KOPT-K1 (cell line): ENCODE data around the gene PIERCE2.
"Not testable (repeated sequence)": the region's sequence is repeated elsewhere in the genome, so short reads cannot be mapped to it uniquely, and the experiment has no call there.

Experiments used
- H3K27ac ChIP-seq: fragments of 200-600 bp; sonication (generic); 2 replicates; pipeline ENCODE4 v1.5.1; 2016; ENCODE audit warnings: antibody characterized with exemption, mild to moderate bottlenecking, low read depth, low read length; ENCODE audit not compliant: poor library complexity, severe bottlenecking
- H3K36me3 ChIP-seq: fragments of 200-600 bp; sonication (generic); 2 replicates; pipeline ENCODE4 v1.5.1; 2017; ENCODE audit warnings: antibody characterized with exemption, mild to moderate bottlenecking, low read length, moderate library complexity; ENCODE audit not compliant: insufficient read depth
- H3K9me3 ChIP-seq: fragments of 200-600 bp; sonication (generic); 2 replicates; pipeline ENCODE4 v1.5.1; 2017; ENCODE audit warnings: antibody characterized with exemption, low read length, mild to moderate bottlenecking; ENCODE audit not compliant: insufficient read depth, poor library complexity, severe bottlenecking

PIERCE2 gene, protein sequence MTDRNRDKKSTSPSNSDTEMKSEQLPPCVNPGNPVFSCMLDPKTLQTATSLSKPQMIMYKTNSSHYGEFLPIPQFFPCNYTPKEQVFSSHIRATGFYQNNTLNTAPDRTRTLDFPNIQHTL

DNA sequence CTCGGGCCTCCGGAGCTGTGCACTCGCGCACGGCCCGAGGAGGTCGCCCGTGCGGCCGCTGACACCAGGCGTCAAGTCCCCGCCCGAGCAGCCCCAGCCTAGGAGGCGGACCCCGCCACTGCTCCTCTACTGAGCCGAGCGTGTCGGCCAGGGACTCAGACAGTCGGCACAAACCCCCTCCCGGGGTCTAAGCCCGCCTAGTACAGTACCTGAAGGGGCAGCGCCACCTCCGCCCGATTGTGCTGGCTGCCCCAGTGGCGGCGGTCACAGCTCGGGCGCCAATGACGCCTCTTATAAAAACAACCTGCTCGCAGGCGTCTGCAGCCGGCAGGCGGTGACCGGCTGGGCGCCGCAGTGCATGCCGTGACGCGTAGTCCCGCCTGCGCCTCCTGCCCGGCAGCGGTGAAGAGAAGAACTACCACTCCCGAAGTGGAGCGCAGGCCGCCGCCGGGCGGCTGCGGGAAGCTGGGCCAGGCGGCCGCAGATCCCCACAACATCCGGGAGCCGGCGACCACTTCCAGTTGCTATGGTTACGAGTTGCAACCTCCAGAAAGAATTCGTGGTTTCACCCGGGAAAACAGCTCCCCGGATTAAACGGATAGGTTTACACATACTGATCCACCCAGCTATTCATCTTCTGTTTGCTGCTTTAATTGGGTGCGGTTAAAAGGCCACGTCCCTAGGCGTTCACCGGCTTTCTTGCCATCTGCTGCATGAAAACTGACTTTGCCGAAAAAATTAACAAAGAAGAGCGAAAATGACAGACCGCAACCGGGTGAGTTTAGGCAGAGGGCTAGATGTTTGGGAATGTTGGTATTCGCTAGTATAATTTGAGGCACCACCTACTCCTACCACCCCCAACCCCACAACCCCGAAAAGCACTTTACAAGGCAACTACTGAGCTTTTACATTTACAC is at the start of gene PIERCE2, which contains the start of gene CCPG1:
PIERCE2 (plus strand) TSS at position 484 of the 917 bp plus-strand sequence; CDS start at position 758, 274 bp downstream.
CCPG1 (minus strand) TSS at position 348 of the 917 bp plus-strand sequence. CDS start 18,935 bp downstream, outside the sequence.
- Histone ChIP-seq H3K36me3 (no peaks in the 10 kb centered on the region), H3K9me3 (no peaks in the 10 kb centered on the region), H3K27ac (no peak within 1 kb of the TSS)

DNA sequence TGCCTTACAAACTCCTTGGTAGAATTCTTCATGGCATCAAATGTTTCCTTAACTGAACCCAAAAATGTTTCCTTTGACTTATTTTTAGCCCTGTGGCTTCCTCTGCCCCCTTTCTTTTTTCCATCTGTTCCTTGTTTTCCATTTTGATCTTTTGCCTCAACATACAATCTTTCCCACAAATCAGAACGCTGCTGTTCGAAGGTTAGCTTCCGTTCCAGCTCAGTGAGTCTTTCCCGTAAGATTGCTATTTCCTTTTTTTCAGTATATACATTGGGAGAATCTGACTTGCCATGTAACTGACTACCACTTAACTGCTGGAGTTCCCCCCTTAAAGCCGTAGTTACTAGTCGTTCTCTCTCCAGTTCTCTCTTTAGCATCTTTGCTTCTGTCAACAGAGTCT is 48.0 kb upstream of the PIERCE2 start:
- no peaks in the 10 kb centered on the region for H3K9me3 ChIP-seq
- peaks cover 18% of the 10 kb centered on the region for H3K36me3 ChIP-seq
- H3K27ac ChIP-seq, result no peak overlapping the region

DNA sequence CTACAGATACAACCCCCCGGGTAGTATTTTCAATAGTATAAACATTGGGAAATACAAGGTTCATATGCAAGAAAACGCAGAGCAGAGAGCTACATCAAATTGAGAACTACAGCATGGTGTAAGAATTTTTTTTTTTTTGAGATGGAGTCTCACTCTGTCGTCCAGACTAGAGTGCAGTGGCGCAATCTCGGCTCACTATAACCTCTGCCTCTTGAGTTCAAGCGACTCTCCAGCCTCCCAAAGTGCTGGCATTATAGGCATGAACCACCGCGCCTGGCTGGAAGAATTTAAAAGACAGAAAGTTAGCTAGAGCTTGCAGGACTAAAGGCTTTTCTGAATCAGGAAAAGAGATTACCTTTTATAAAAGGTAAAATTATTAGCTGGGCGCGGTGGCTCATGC is 47.2 kb upstream of the PIERCE2 start:
- Histone ChIP-seq H3K9me3 (no peaks in the 10 kb centered on the region), H3K36me3 (peaks cover 10% of the 10 kb centered on the region; the same call in 1 of the 2 replicates), H3K27ac (no peak overlapping the region)

DNA sequence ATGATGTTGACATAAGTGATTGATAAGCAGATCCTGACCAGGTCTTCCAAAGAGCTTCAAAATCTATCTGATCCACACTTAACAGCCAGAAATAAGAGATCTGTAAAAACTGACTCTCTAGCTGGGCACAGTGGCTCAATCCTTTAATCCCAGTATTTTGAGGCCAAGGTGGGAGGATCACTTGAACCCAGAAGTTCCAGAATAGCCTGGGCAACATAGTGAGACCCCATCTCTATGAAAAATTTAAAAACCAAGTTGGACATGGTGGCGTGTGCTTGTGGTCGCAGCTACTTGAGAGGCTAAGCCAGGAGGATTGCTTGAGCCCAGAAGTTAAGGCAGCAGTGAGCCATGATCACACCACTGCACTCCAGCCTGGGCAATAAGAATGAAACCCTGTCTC is 45.7 kb upstream of the PIERCE2 start:
- H3K27ac ChIP-seq, result no peak overlapping the region
- H3K36me3 ChIP-seq, result no peaks in the 10 kb centered on the region
- H3K9me3 ChIP-seq, result no peaks in the 10 kb centered on the region

DNA sequence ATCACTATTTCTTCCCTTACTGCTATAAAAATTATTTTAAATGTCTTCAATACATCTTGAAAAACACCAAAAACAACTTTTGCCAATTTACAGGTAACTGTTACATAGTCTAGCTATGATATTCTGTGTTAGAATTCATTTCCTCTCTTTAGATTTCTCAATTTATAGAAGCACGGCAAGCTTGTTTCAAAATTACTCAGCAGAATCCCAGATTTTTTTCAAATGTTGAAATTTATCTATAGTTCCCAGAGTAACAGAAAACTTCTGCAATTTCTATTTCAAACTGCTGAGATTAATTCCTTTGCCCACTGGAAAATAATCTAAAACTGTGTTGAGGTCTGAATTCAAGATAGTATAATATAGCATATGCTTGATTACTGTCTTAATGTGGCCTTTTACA is 41.3 kb upstream of the PIERCE2 start:
- Histone ChIP-seq H3K36me3 (no peaks in the 10 kb centered on the region), H3K9me3 (no peaks in the 10 kb centered on the region), H3K27ac (no peak overlapping the region)

DNA sequence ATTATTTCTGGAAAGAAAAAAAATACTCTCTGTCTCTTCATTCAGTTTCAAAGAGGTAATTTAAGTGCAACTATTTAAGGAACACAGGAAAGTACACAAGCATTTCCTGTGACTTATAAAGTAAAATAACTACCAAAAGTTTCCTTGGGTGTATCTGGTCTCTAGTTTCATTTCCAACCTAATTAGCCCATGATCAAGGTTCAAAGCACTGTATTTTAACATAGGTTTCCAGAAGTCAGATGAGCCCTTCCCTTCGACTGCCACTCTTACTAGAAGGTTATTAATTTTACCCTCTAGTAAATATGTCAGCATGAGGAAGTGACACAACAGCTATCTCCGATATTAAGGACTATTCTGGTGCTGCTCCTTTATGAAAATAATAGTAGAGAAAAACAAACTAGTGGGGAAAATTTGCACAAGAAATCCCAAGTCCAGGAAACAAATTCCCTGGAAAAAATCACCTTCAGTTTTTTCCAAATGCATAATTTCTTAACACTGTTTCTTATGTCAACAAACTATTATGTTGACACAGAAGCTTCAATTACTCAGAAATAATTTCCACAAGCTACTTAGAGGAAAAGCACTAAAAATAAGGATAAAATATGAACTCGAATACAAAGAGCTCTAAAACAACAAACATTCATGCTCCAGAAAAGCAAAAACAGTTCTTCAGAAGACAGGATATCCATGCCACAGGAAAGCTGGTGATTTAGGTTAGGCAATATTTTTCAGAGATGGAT is 35.4 kb upstream of the PIERCE2 start:
- Histone ChIP-seq H3K27ac (no peak overlapping the region), H3K36me3 (no peaks in the 10 kb centered on the region)

DNA sequence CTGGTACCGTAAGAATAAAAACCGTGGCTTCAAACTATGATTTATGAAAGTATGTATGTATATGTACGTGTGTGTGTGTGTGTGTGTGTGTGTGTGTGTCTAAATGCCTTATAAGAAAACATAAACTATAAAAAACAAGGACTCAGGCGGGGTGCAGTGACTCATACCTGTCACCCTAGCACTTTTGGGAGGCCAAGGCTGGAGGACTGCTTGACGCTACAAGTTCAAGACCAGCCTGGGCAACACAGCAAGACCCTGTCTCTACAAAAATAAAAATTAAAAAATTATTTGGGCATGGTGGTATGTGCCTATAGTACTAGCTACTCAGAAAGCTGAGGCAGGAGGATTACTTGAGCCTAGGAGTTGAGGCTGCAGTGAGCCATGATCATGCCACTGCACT is 29.2 kb upstream of the PIERCE2 start:
- Histone ChIP-seq H3K9me3 (no peaks in the 10 kb centered on the region), H3K27ac (no peak overlapping the region), H3K36me3 (no peaks in the 10 kb centered on the region)

More for the DNA sequence above, 35.4 kb upstream of the PIERCE2 start:
- H3K9me3 ChIP-seq, result no peaks in the 10 kb centered on the region

DNA sequence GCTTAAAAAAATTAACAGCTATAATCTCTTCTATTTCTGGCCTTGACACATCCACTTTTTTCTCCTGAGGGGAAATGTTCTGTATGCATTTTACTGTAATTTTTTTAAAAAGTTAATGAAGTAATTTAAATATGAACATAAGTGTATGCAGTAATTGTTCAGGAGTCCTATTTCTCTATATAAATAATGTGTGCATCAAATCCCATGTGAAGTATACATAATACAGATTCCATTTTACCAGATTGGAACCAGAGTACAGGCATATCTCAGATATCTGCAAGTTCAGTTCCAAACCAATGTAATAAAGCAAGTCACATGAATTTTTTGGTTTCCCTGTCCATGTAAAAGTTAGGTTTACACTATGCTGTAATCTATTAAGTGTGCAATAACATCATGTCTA is 26.7 kb upstream of the PIERCE2 start:
- H3K9me3 ChIP-seq, result no peaks in the 10 kb centered on the region
- H3K27ac ChIP-seq, result no peak overlapping the region
- H3K36me3 ChIP-seq, result no peaks in the 10 kb centered on the region

DNA sequence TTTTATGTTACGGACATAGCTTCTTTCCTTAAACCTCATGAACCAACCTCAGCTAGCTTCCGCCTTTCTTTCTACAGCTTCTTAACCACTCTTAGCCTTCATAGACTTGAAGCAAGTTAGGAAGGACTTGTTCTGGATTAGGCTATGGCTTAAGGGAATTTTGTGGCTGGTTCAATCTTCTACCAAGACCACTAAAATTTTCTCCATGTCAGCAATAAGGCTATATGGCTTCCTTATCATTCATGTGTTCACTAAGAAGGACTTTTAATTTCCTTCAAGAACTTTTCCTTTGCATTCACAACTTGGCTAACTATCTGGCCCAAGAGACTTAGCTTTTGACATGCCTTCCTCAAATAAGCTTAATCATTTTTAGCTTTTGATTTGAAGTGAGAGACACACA is 24.6 kb upstream of the PIERCE2 start:
- H3K27ac ChIP-seq, result no peak overlapping the region
- no peaks in the 10 kb centered on the region for H3K36me3 ChIP-seq
- no peaks in the 10 kb centered on the region for H3K9me3 ChIP-seq

DNA sequence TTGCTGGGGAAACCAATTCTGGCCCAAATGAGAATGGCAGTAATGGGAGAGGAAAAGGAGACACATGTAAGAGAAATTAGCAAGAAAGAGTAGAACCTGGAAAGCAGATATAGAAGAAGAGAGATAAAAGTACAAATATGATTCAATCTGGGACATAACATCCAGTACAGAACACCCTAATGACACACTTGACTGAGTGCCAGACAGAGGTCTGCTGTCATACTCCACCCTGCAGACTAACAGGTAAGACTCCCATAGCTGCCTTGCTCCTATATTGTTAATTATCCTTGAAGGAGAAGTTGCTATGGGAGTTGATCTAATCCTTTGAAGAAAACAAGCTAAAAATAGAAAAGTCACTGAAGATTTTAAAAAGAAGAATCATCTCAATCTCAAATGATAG is 21.3 kb upstream of the PIERCE2 start:
- Histone ChIP-seq H3K9me3 (no peaks in the 10 kb centered on the region), H3K27ac (no peak overlapping the region), H3K36me3 (no peaks in the 10 kb centered on the region)

DNA sequence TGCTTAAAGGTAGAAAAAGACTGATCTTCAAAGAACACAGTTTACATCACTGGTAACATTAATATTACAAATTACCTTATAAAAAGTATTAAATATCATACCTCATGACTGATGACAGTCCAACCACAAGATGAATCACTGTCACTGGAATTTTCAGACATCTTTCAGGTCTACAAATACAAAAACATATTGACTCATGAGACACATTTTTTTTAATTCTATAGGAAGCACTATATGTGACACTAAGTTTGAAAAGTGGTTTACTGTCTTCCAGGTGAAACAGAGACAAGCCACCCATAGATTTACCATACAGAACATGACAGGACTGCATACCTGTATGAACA is 19.1 kb upstream of the PIERCE2 start:
- Histone ChIP-seq H3K27ac (no peak overlapping the region), H3K36me3 (no peaks in the 10 kb centered on the region), H3K9me3 (no peaks in the 10 kb centered on the region)

DNA sequence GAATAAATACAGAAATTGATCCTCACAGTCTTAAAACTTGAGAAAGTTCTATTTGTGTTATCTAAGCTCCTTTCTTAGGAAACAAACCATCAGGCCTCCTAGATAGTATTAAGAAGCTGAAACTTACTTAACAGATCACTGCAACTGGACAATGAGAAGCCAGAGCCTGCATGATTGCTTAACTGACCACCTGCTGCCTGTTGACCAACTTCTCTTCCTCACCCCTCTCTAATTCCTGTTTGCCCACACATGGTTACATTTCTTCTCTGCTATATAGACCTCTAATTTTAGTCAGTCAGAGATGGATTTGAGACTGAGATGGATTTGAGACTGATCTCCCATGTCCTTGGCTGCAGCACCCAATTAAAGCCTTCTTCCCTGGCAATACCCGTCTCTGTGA is 13.6 kb upstream of the PIERCE2 start:
- no peak overlapping the region for H3K27ac ChIP-seq
- no peaks in the 10 kb centered on the region for H3K9me3 ChIP-seq
- H3K36me3 ChIP-seq, result no peaks in the 10 kb centered on the region

DNA sequence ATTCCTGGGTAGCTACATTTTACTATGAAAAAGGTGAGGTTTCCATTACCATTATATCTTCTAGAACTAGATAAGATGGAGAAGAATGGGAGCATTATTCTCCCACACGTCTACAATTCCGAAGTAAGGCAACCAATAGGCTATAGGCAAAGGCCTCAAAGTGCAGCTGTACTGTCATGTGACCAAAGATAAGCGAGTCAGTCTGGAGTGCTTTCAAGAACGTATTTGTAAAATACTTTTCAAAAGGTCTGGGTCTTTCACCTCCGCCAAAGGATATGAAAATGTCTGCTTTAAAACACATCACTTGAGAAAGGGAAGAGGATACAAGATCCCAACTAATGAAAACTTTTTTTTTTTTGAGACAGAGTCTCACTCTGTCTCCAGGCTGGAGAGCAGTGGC is 10.1 kb upstream of the PIERCE2 start:
- no peaks in the 10 kb centered on the region for H3K36me3 ChIP-seq
- H3K9me3 ChIP-seq, result no peaks in the 10 kb centered on the region
- H3K27ac ChIP-seq, result no peak overlapping the region

DNA sequence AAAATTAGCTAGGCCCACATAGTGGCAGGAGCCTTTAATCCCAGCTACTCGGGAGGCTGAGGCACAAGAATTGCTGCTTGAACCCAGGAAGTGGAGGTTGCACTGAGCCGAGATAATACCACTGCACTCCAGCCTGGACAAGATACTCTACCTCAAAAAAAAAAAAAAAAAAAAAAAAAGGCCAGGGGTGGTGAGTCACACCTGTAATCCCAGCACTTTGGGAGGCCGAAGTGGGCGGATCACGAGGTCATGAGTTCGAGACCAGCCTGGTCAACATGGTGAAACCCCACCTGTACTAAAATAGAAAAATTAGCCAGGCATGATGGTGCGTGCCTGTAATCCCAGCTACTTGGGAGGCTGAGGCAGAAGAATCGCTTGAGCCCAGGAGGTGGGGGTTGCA is 8.2 kb upstream of the PIERCE2 start:
- H3K9me3 ChIP-seq, H3K27ac ChIP-seq, H3K36me3 ChIP-seq: not testable (repeated sequence)

DNA sequence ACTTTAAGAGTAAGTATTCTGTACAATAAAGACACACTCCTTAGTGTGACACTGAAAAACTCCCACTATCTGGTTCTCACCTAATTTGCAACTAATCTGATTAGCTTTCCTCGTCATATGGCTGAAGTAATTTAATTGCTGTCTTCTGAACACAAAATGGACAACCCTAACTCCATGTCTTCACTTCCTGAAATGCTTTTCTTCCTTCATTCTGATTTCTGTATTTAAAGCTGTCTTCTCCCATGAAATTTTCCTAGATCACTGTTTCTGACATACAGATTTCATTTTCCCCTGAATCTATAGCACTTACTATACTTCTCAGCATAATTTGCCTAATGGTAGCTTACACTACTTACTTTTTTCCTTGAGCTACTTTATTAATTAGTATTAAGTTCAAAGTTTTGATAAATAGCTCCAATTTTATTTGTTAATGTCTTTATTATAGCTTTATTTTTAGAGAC is 6.5 kb upstream of the PIERCE2 start:
- no peaks in the 10 kb centered on the region for H3K9me3 ChIP-seq
- no peaks in the 10 kb centered on the region for H3K36me3 ChIP-seq
- no peak overlapping the region for H3K27ac ChIP-seq
